Vagina (tissue), 2 donors: ENCODE data around the gene SDR9C7.

Experiments
- CTCF ChIP-seq, 3 experiments: fragments of 450-650 bp in 2 of 3; fragments of 200-600 bp in 1 of 3; sonication (generic) in 1 of 3; IDR thresholded peaks; one replicate each; pipeline ENCODE4 v1.5.1; 2017 to 2019; ENCODE audit warnings: antibody characterized with exemption in 3 of 3, mild to moderate bottlenecking in 2 of 3, moderate library complexity in 2 of 3
- POLR2A ChIP-seq, 2 donors: fragments of 450-650 bp; IDR thresholded peaks; one replicate each; pipeline ENCODE4 v1.6.1; 2017; ENCODE audit warnings: antibody characterized with exemption in 2 of 2, mild to moderate bottlenecking in 2 of 2, moderate library complexity in 2 of 2
- POLR2AphosphoS5 ChIP-seq, 2 donors: sonication (generic); formaldehyde crosslinking; IDR thresholded peaks; one replicate each; pipeline ENCODE4 v1.9.0; 2017; ENCODE audit warnings: antibody characterized with exemption in 2 of 2, mild to moderate bottlenecking in 2 of 2, low read depth in 1 of 2; ENCODE audit not compliant: insufficient read depth in 1 of 2

DNA sequence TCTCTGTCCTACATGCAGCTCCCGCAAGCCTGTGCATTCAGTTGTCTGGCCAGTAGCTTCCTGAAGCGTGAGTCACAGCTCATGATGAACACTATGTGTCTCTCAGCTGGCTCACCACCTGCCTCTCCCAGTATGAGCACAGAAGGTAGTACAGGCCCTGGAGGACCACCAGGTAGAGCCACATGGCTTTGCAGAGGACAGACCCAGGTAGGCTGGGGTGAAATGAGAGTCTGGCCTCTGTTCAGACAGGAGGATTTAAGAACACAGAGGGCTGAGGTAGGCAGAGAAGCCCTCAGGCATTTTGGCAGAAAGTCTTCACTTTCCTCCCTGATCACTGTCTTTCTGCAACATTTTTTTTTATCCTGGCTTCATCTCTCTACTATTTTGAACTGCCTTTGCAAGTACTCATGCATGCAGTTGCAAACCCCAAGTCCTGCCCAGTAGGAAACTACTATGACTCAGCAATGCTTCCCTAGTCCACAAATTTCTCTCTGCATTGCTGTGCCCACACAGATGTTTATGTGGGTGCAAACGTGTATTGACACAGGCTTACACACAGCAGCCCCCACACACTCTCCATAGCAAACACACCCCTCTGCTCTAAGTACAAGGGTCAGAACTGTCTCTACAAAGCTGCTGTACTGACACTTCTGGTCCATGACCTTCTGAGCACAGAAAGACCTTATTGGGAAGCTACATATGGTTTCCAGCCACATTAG is 7.2 kb upstream of the SDR9C7 start:
- TF ChIP-seq CTCF (IDR thresholded peaks at IDR 0.05) (no peak), POLR2A (IDR thresholded peaks at IDR 0.05) (no peak), POLR2AphosphoS5 (IDR thresholded peaks at IDR 0.05; ENCODE audit: insufficient read depth in 1 of 2, low read depth in 1 of 2) (peak; percentile 21 to 70)
